ENCODE measurements around the gene CYBA.

CYBA gene

GRCh38 chr16:88650749-88651275 lies at the start of gene CYBA:
CYBA (minus strand) TSS chr16:88651053; CDS start chr16:88651013, 40 bp downstream.
- DNase-seq (ENCODE audit: low spot score) = peak; percentile 39

GRCh38 chr16:88700322-88700635 lies 49.4 kb upstream of the CYBA start:
- DNase-seq (ENCODE audit: low spot score) = no peak

- no peak for DNase-seq (ENCODE audit: low spot score)
Measured at GRCh38 chr16:88699180-88699579, 48.3 kb upstream of the CYBA start.

- DNase-seq (ENCODE audit: low spot score) = no peak
Measured at GRCh38 chr16:88698646-88699045, 47.8 kb upstream of the CYBA start.

- DNase-seq (ENCODE audit: low spot score) = no peak
Measured at GRCh38 chr16:88697831-88698615, 47.2 kb upstream of the CYBA start.

GRCh38 chr16:88697116-88697830 lies 46.4 kb upstream of the CYBA start:
- DNase-seq (ENCODE audit: low spot score) = no peak

- DNase-seq (ENCODE audit: low spot score) = no peak
Measured at GRCh38 chr16:88696441-88696840, 45.6 kb upstream of the CYBA start.

GRCh38 chr16:88695753-88696152 lies 44.9 kb upstream of the CYBA start:
- DNase-seq (ENCODE audit: low spot score) = no peak

GRCh38 chr16:88695218-88695617 lies 44.4 kb upstream of the CYBA start:
- no peak for DNase-seq (ENCODE audit: low spot score)

- DNase-seq (ENCODE audit: low spot score) = no peak
Measured at GRCh38 chr16:88694221-88695087, 43.6 kb upstream of the CYBA start.

- no peak for DNase-seq (ENCODE audit: low spot score)
Measured at GRCh38 chr16:88693420-88694177, 42.7 kb upstream of the CYBA start.

GRCh38 chr16:88692861-88693260 lies 42.0 kb upstream of the CYBA start:
- no peak for DNase-seq (ENCODE audit: low spot score)

GRCh38 chr16:88691924-88692560 lies 41.2 kb upstream of the CYBA start:
- DNase-seq (ENCODE audit: low spot score) = no peak

GRCh38 chr16:88691129-88691813 lies 40.4 kb upstream of the CYBA start:
- no peak for DNase-seq (ENCODE audit: low spot score)

GRCh38 chr16:88690341-88691128 lies 39.7 kb upstream of the CYBA start:
- DNase-seq (ENCODE audit: low spot score) = no peak

GRCh38 chr16:88688013-88688778 lies 37.3 kb upstream of the CYBA start:
- peak; percentile 79 for DNase-seq (ENCODE audit: low spot score)

GRCh38 chr16:88687676-88688012 lies 36.8 kb upstream of the CYBA start:
- no peak for DNase-seq (ENCODE audit: low spot score)

- no peak for DNase-seq (ENCODE audit: low spot score)
Measured at GRCh38 chr16:88687254-88687576, 36.4 kb upstream of the CYBA start.
